Sigmoid colon (tissue), 4 donors: ENCODE data around the gene ATP6V1D.

Experiments
- CTCF ChIP-seq, 4 experiments: fragments of 450-650 bp in 3 of 4; fragments of 200-600 bp in 1 of 4; IDR thresholded peaks; one replicate each; pipeline ENCODE4 v1.5.1; 2016 to 2019; ENCODE audit warnings: antibody characterized with exemption in 4 of 4, mild to moderate bottlenecking in 3 of 4, moderate library complexity in 2 of 4
- POLR2A ChIP-seq, 2 donors: fragments of 450-650 bp; IDR thresholded peaks; one replicate each; pipeline ENCODE4 v1.6.1; 2016; ENCODE audit warnings: antibody characterized with exemption in 2 of 2, mild to moderate bottlenecking in 2 of 2, moderate library complexity in 2 of 2
- POLR2AphosphoS5 ChIP-seq, 4 donors: sonication (generic); formaldehyde crosslinking; IDR thresholded peaks; one replicate each; pipeline ENCODE4 v1.6.1; 2017; ENCODE audit warnings: antibody characterized with exemption in 4 of 4

- TF ChIP-seq POLR2AphosphoS5 (IDR thresholded peaks at IDR 0.05), result no peak
- TF ChIP-seq CTCF (IDR thresholded peaks at IDR 0.05), result no peak
- no peak for TF ChIP-seq POLR2A (IDR thresholded peaks at IDR 0.05)
Observed at GRCh38 chr14:67377916-67378315, 18.3 kb upstream of the ATP6V1D start.
